T-cell (primary cell): ENCODE data around the gene RSAD1. TPM values are rescaled to one million over a fixed set of nuclear protein-coding genes. Genes with fewer than 3 reads are reported as not detected.
A peak's percentile ranks its signal among the peaks of the same experiment; 100 is the strongest.

ENCODE experiments used
- ATAC-seq, 4 experiments: fragments of 200-7000 bp in 3 of 4; fragments of 150-1000 bp in 1 of 4; cut with Tn5 transposase; replicated peaks in 1 of 4; 1 replicate in 3 of 4; 2 replicates in 1 of 4; pipeline ENCODE4 v1.10.0; 2021; ENCODE audit warnings: moderate library complexity in 3 of 4, mild to moderate bottlenecking in 2 of 4, moderate number of reproducible peaks in 1 of 4
- CTCF ChIA-PET, 2 donors: fragments of 300-600 bp; sonication (Branson Sonifier 250); formaldehyde crosslinking; loops; one replicate each; lab custom pipeline; 2022; ENCODE audit warnings: antibody characterized with exemption in 2 of 2; lab: Charles Lee
- POLR2A ChIA-PET, 2 donors: fragments of 300-600 bp; sonication (Branson Sonifier 250); formaldehyde crosslinking; loops; one replicate each; lab custom pipeline; 2022; ENCODE audit warnings: antibody characterized with exemption in 2 of 2; lab: Charles Lee
- DNase-seq, 35 experiments: peaks; one replicate each; pipeline versions ENCODE4 v3.0.0 to v3.0.0-alpha.2; 2013 to 2023
- H3K27ac ChIP-seq: one replicate; pipeline ENCODE4 v1.5.1; 2013; ENCODE audit warnings: low read length
- H3K27me3 ChIP-seq, 2 experiments: replicated peaks in 1 of 2; 1 replicate in 1 of 2; 2 replicates in 1 of 2; pipeline versions ENCODE4 v1.6.1 to v1.7.0; 2013; ENCODE audit warnings: low read length in 1 of 2, mixed read lengths in 1 of 2; ENCODE audit not compliant: control insufficient read depth in 2 of 2, insufficient read depth in 2 of 2; ENCODE audit errors: extremely low read depth in 1 of 2
- H3K36me3 ChIP-seq, 2 donors: 1 replicate in 1 of 2; 2 replicates in 1 of 2; pipeline versions ENCODE4 v1.6.1 to v1.7.0; 2013; ENCODE audit warnings: low read length in 1 of 2; ENCODE audit not compliant: control insufficient read depth in 2 of 2, insufficient read depth in 1 of 2; ENCODE audit errors: extremely low read depth in 1 of 2
- H3K4me1 ChIP-seq, 2 experiments: 1 replicate in 1 of 2; 2 replicates in 1 of 2; pipeline versions ENCODE4 v1.6.1 to v1.7.0; 2013; ENCODE audit warnings: low read length in 2 of 2, mixed read lengths in 1 of 2; ENCODE audit not compliant: insufficient read depth in 2 of 2, control insufficient read depth in 1 of 2; ENCODE audit errors: extremely low read depth in 1 of 2
- H3K4me3 ChIP-seq, 2 donors: 1 replicate in 1 of 2; 2 replicates in 1 of 2; pipeline versions ENCODE4 v1.5.1 to v1.7.0; 2013; ENCODE audit warnings: mild to moderate bottlenecking in 2 of 2, low read length in 1 of 2, moderate library complexity in 1 of 2; ENCODE audit not compliant: control insufficient read depth in 1 of 2; ENCODE audit errors: extremely low read depth in 1 of 2
- H3K9me3 ChIP-seq: 2 replicates; pipeline ENCODE4 v1.7.0; 2013
- H3K27ac Mint-ChIP-seq, 2 donors: one replicate each; pipeline ENCODE4 v1.8.0; 2020 to 2021; ENCODE audit warnings: mild to moderate bottlenecking in 2 of 2, mixed read lengths in 2 of 2
- H3K27me3 Mint-ChIP-seq, 2 donors: one replicate each; pipeline ENCODE4 v1.8.0; 2021 to 2022; ENCODE audit warnings: mixed read lengths in 2 of 2
- H3K36me3 Mint-ChIP-seq: one replicate; pipeline ENCODE4 v1.8.0; 2021; ENCODE audit warnings: mixed read lengths
- H3K4me1 Mint-ChIP-seq, 3 donors: one replicate each; pipeline ENCODE4 v1.8.0; 2020 to 2022; ENCODE audit warnings: mixed read lengths in 3 of 3, mild to moderate bottlenecking in 1 of 3
- H3K4me3 Mint-ChIP-seq, 3 donors: one replicate each; pipeline ENCODE4 v1.8.0; 2020 to 2022; ENCODE audit warnings: mild to moderate bottlenecking in 3 of 3, mixed read lengths in 3 of 3, moderate library complexity in 3 of 3
- H3K9me3 Mint-ChIP-seq, 3 donors: one replicate each; pipeline ENCODE4 v1.8.0; 2020 to 2022; ENCODE audit warnings: mixed read lengths in 3 of 3
- WGBS: methylation state at CpG from one replicate; pipeline ENCODE4 v1.1.5; 2013; ENCODE audit warnings: missing lambda C conversion rate; ENCODE audit not compliant: insufficient coverage; 5-methylcytosine and 5-hydroxymethylcytosine counted together
- total RNA-seq, 35 experiments: library from RNA in 6 of 35; stranded (reverse) in 6 of 35; fragments of 120-200 nt in 1 of 35; gene quantifications; one replicate each; pipeline versions ENCODE4 v1.2.1 to v1.2.4 and lab custom pipeline; 2013 to 2026

The RSAD1 gene
- total RNA-seq, 5 donors from 2014 or later (not counting 1 experiment from before 2014, with no cell fraction given): 61.2 to 80.9 (median 73.2) TPM

DNA sequence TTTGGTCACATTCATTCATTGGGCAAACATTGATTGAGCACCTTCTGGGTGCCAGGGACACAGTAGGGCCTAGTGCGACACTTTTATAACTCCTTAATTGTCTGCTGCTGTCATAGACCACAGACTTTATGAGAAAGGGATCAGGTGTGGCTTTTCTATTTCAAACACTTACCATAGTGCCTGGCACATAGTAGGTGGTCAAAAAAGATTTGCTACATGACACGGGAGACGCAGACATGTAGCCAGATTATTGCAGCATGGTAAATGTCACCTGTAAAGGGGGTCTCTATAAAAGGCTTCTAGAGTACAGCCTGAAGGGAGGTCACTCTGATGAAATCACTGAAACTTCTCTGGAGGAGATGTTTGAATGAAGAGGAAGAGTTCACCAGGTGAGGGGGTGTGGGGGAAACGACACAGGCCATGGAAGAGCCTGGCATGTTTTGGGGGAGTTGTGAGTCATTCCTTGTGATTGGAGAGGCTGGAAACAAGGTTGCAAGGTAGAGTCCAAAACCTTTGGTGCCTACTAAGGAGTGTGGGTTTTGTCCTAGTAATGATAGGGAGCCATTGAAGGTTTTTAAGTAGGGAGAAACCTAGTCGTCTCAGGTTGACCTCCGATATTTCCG lies 1.6 kb downstream of the RSAD1 start:
- Histone ChIP-seq H3K4me3 (no peak overlapping the region), H3K9me3 (no peaks in the 10 kb centered on the region), H3K36me3 (peaks cover 14 to 32% of the 10 kb centered on the region in 2 donors), H3K4me1 (peaks cover 7 to 20% of the 10 kb centered on the region in 2 experiments), H3K27me3 (peaks cover 0 to 14% of the 10 kb centered on the region in 2 experiments), H3K27ac (no peak overlapping the region)
- ChIA-PET POLR2A (no interaction called here), CTCF (interaction anchor here in 1 of 2 donors (1.3 to 1.4 kb wide), 4 partner anchors 10 to 118 kb away, joined by 4 to 9 read pairs (median 6); partner anchors contain the start of gene LRRC59)
- Mint-ChIP-seq H3K4me1 (peaks cover 25 to 29% (median 27%) of the 10 kb centered on the region in 3 donors), H3K4me3 (peak overlapping the region; percentile 76 to 88 (median 82)), H3K27me3 (no peaks in the 10 kb centered on the region), H3K36me3 (peaks cover 12% of the 10 kb centered on the region), H3K9me3 (no peaks in the 10 kb centered on the region), H3K27ac (peak overlapping the region in 1 of 2 donors; percentile 61)
- no peak for DNase-seq
- no peak for ATAC-seq
- WGBS: 50% methylated on average over 1 of the region's 7 CpGs

DNA sequence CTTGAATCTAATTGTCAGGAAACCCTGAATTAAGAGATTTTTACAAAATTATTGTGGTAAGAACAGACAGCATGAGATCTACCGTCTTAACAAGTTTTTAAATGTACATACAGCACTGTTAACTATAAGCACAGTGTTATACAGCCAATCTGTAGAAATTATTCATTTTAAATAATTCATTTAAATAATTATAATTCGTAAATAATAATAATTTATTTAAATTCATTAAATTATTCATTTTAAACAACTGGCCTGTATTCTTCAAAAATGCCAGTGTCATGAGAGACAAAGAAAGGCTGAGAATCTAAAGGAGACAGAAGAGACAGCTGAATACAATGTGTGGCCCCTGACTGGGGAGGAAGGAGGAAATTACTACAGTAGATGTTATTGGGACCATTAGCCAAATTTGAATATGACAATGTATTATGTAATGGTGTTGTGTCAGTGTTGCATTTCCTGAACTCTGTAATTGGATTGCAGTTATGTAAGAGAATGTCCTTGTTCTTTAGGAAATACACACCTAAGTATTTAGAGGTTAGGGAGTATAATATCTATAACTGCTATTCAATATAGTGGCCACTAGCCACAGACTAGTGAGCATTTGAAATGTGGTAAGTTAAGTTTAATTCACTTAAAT lies 2.3 kb downstream of the RSAD1 start:
- Mint-ChIP-seq H3K9me3 (no peaks in the 10 kb centered on the region), H3K4me3 (peak overlapping the region in 2 of 3 donors; percentile 21 to 28), H3K27me3 (no peaks in the 10 kb centered on the region), H3K4me1 (peaks cover 25 to 29% (median 27%) of the 10 kb centered on the region in 3 donors), H3K36me3 (peaks cover 19% of the 10 kb centered on the region), H3K27ac (no peak overlapping the region)
- Histone ChIP-seq H3K36me3 (peaks cover 14 to 39% of the 10 kb centered on the region in 2 donors), H3K4me3 (no peak overlapping the region), H3K27ac (no peak overlapping the region), H3K27me3 (peaks cover 0 to 14% of the 10 kb centered on the region in 2 experiments), H3K9me3 (no peaks in the 10 kb centered on the region), H3K4me1 (peaks cover 7 to 20% of the 10 kb centered on the region in 2 experiments)
- no peak for ATAC-seq
- WGBS: no CpG with 5 or more reads among the region's 2 CpGs
- ChIA-PET POLR2A (no interaction called here), CTCF (no interaction called here)
- no peak for DNase-seq

DNA sequence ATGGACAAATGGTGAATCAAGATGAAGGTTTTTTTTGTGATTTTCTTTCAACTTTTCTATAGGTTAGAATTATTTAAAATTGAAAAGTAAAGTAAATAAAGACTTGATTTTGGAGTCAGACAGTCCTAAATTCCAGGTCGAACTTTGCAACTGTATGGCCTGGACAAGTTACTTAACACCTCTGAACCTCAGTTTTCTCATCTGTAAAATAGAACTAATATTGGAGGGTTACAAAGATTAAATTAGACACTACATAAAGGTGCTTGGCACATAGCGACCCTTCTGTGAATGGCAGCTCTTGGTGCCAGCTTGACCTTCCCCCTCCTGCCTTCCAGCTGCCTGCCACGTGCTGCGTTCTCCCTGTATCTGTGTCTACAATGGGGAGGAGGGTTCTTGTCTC lies 3.0 kb downstream of the RSAD1 start:
- no CpG with 5 or more reads among the region's 4 CpGs for WGBS
- no peak overlapping the region for H3K4me3 Mint-ChIP-seq

DNA sequence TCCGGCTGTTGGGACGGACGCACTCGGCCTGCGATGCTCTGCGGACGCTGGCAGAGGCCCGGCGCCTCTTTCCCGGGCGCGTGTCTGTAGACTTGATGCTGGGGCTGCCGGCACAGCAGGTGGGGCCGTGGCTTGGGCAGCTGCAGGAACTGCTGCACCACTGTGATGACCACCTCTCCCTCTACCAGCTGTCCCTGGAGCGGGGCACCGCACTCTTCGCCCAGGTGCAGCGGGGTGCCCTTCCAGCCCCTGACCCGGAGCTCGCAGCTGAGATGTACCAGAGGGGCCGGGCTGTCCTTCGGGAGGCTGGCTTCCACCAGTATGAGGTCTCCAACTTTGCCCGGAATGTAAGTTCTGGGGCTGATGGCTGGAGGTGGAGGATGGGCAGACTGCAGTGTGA lies 3.5 kb downstream of the RSAD1 start:
- Mint-ChIP-seq H3K36me3 (peaks cover 20% of the 10 kb centered on the region), H3K9me3 (no peaks in the 10 kb centered on the region), H3K27me3 (no peaks in the 10 kb centered on the region), H3K27ac (no peak overlapping the region), H3K4me3 (no peak overlapping the region), H3K4me1 (peaks cover 25 to 29% (median 27%) of the 10 kb centered on the region in 3 donors)
- no peak overlapping the region for H3K4me3 ChIP-seq
- H3K4me1 ChIP-seq: peaks cover 7 to 20% of the 10 kb centered on the region in 2 experiments
- H3K27ac ChIP-seq: no peak overlapping the region
- ATAC-seq (no peak), DNase-seq (no peak)
- peaks cover 0 to 4% of the 10 kb centered on the region in 2 experiments for H3K27me3 ChIP-seq
- 96% methylated on average over 23 of the region's 23 CpGs for WGBS
- CTCF ChIA-PET: interaction anchor here in 1 of 2 donors (1.0 kb wide), 1 partner anchor 11 kb away, joined by 3 read pairs; no protein-coding TSS in a partner anchor
- H3K9me3 ChIP-seq: no peaks in the 10 kb centered on the region
- H3K36me3 ChIP-seq: peaks cover 16 to 40% of the 10 kb centered on the region in 2 donors
- POLR2A ChIA-PET: interaction anchor here in 1 of 2 donors (0.7 kb wide), 1 partner anchor 77 kb away, joined by 3 read pairs; no protein-coding TSS in a partner anchor

More for the DNA sequence above, 3.0 kb downstream of the RSAD1 start:
- Mint-ChIP-seq H3K27ac (no peak overlapping the region), H3K4me1 (peaks cover 25 to 29% (median 27%) of the 10 kb centered on the region in 3 donors), H3K9me3 (no peaks in the 10 kb centered on the region), H3K27me3 (no peaks in the 10 kb centered on the region), H3K36me3 (peaks cover 20% of the 10 kb centered on the region)
- CTCF ChIA-PET: interaction anchor here in 1 of 2 donors (1.0 kb wide), 1 partner anchor 11 kb away, joined by 3 read pairs; no protein-coding TSS in a partner anchor
- peaks cover 14 to 39% of the 10 kb centered on the region in 2 donors for H3K36me3 ChIP-seq
- DNase-seq (no peak), ATAC-seq (no peak)
- POLR2A ChIA-PET: interaction anchor here in 1 of 2 donors (0.7 kb wide), 1 partner anchor 76 kb away, joined by 3 read pairs; no protein-coding TSS in a partner anchor
- H3K4me3 ChIP-seq: no peak overlapping the region
- H3K27me3 ChIP-seq: peaks cover 0 to 8% of the 10 kb centered on the region in 2 experiments
- H3K9me3 ChIP-seq: no peaks in the 10 kb centered on the region
- no peak overlapping the region for H3K27ac ChIP-seq
- peaks cover 7 to 20% of the 10 kb centered on the region in 2 experiments for H3K4me1 ChIP-seq

DNA sequence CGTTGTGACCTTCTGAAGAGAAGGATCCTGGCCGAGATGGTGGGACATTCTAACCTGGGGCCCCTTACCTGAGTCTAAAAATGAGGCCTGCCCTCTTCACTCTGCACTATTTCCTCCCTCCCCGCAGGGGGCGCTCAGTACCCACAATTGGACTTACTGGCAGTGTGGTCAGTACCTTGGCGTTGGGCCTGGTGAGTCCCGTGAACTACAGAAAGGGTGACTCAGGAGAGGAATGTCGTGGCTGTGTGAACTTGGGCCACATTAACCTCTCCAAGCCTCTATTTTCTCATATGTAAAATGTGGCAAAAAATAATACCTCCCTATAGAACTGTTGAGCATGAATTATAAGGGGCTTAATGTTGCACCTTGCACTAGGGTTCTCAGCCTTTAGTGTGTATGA lies 3.9 kb downstream of the RSAD1 start:
- no peak overlapping the region for H3K4me3 Mint-ChIP-seq
- peaks cover 7 to 18% of the 10 kb centered on the region in 2 experiments for H3K4me1 ChIP-seq
- POLR2A ChIA-PET: no interaction called here
- H3K4me1 Mint-ChIP-seq: peaks cover 25 to 29% (median 27%) of the 10 kb centered on the region in 3 donors
- H3K27ac ChIP-seq: no peak overlapping the region
- H3K27me3 ChIP-seq: no peaks in the 10 kb centered on the region
- H3K9me3 Mint-ChIP-seq: no peaks in the 10 kb centered on the region
- H3K27ac Mint-ChIP-seq: peak overlapping the region in 1 of 2 donors; percentile 68
- peaks cover 20% of the 10 kb centered on the region for H3K36me3 Mint-ChIP-seq
- H3K27me3 Mint-ChIP-seq: no peaks in the 10 kb centered on the region
- H3K9me3 ChIP-seq: no peaks in the 10 kb centered on the region
- no peak overlapping the region for H3K4me3 ChIP-seq
- no peak for ATAC-seq
- 0% methylated on average over 2 of the region's 7 CpGs for WGBS
- H3K36me3 ChIP-seq: peaks cover 19 to 44% of the 10 kb centered on the region in 2 donors
- peak; percentile 16 to 75 (median 58) for DNase-seq
- CTCF ChIA-PET: interaction anchor here (0.6 to 1.0 kb wide), 3 partner anchors 11 to 900 kb away, joined by 3 to 6 read pairs (median 3); no protein-coding TSS in a partner anchor

DNA sequence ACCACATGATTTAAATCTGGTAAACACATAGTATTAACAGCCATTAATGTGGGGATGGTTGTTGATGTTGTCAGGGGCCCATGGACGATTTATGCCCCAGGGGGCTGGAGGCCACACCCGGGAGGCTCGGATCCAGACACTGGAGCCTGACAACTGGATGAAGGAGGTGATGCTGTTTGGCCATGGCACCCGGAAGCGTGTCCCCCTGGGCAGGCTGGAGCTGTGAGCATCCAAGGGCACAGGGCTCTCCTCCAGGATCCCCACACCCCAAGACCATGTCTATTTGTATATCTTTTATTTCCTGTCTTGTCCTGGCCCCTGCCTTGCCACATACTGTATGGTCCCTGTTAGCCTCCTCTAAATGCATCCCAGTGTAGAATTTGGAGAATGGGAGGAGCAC lies 4.6 kb downstream of the RSAD1 start:
- no peaks in the 10 kb centered on the region for H3K9me3 ChIP-seq
- POLR2A ChIA-PET: no interaction called here
- DNase-seq (no peak), ATAC-seq (no peak)
- no peak overlapping the region for H3K27ac ChIP-seq
- H3K27me3 ChIP-seq: no peaks in the 10 kb centered on the region
- H3K36me3 ChIP-seq: peaks cover 19 to 45% of the 10 kb centered on the region in 2 donors
- peaks cover 20% of the 10 kb centered on the region for H3K36me3 Mint-ChIP-seq
- peaks cover 3 to 10% of the 10 kb centered on the region in 2 experiments for H3K4me1 ChIP-seq
- no peak overlapping the region for H3K4me3 ChIP-seq
- H3K9me3 Mint-ChIP-seq: no peaks in the 10 kb centered on the region
- H3K4me3 Mint-ChIP-seq: no peak overlapping the region
- no peak overlapping the region for H3K27ac Mint-ChIP-seq
- 100% methylated on average over 1 of the region's 5 CpGs for WGBS
- H3K27me3 Mint-ChIP-seq: no peaks in the 10 kb centered on the region
- CTCF ChIA-PET: interaction anchor here in 1 of 2 donors (0.6 kb wide), 1 partner anchor 53 kb away, joined by 3 read pairs; no protein-coding TSS in a partner anchor
- H3K4me1 Mint-ChIP-seq: peaks cover 22 to 25% (median 23%) of the 10 kb centered on the region in 3 donors
